MCF 10A (cell line): Measurements from ENCODE around the gene ESCO1. TPM values are rescaled to one million over a fixed set of nuclear protein-coding genes. Genes with fewer than 3 reads are reported as not detected.

Experiments
- BruUV-seq: library from RNA; stranded (reverse); fragments of 400-500 nt; replicated peaks from 2 replicates; lab custom pipeline; 2021; lab: Mats Ljungman, UMichigan
- CTCF ChIA-PET: fragments of 300-600 bp; sonication (Branson Sonifier 250); formaldehyde crosslinking; extraction: SDS; loops from one replicate; lab custom pipeline; 2021; ENCODE audit warnings: antibody characterized with exemption, inconsistent platforms; lab: Yijun Ruan, JAX
- POLR2A ChIA-PET: fragments of 300-600, 350-650 bp; sonication (Branson Sonifier 250); formaldehyde crosslinking; extraction: SDS; loops from one replicate; lab custom pipeline; 2020; ENCODE audit warnings: antibody characterized with exemption, inconsistent platforms; lab: Yijun Ruan, JAX
- DNase-seq: peaks from one replicate; pipeline ENCODE4 v3.0.0-alpha.2; 2018; ENCODE audit not compliant: unreplicated experiment
- H3K27ac Mint-ChIP-seq: one replicate; pipeline ENCODE4 v1.8.0; 2022; ENCODE audit warnings: mild to moderate bottlenecking, low read depth, mixed read lengths; ENCODE audit not compliant: unreplicated experiment
- H3K27me3 Mint-ChIP-seq: one replicate; pipeline ENCODE4 v1.8.0; 2022; ENCODE audit warnings: mixed read lengths; ENCODE audit not compliant: insufficient read depth, unreplicated experiment
- H3K36me3 Mint-ChIP-seq: one replicate; pipeline ENCODE4 v1.8.0; 2022; ENCODE audit warnings: mild to moderate bottlenecking, moderate library complexity, mixed read lengths; ENCODE audit not compliant: insufficient read depth, unreplicated experiment
- H3K4me1 Mint-ChIP-seq: one replicate; pipeline ENCODE4 v1.8.0; 2022; ENCODE audit warnings: mixed read lengths; ENCODE audit not compliant: insufficient read depth, unreplicated experiment
- H3K4me3 Mint-ChIP-seq: one replicate; pipeline ENCODE4 v1.8.0; 2022; ENCODE audit warnings: mild to moderate bottlenecking, moderate library complexity, mixed read lengths; ENCODE audit not compliant: unreplicated experiment
- H3K9me3 Mint-ChIP-seq: one replicate; pipeline ENCODE4 v1.8.0; 2022; ENCODE audit warnings: mixed read lengths; ENCODE audit not compliant: unreplicated experiment
- intact Hi-C: fragments of 100-400 bp; cut with micrococcal nuclease; formaldehyde crosslinking; loops from 2 replicates; pipeline ENCODE4 v1.14.1; 2022
- total RNA-seq: library from RNA; stranded (reverse); gene quantifications from 2 replicates; pipeline ENCODE4 v1.2.3, GENCODE V29; 2022
- TF ChIP-seq, protein P1 (sequence below): fragments of 200-600 bp; IDR thresholded peaks from one replicate; pipeline ENCODE4 v1.8.0; 2022; ENCODE audit warnings: antibody characterized with exemption, mild to moderate bottlenecking; ENCODE audit not compliant: unreplicated experiment

ESCO1 gene
- total RNA-seq, 1 experiment from 2014 or later: 19.2 TPM

- ChIA-PET CTCF (interaction anchor here (1.7 kb wide), 1 partner anchor 313 kb away, joined by 9 read pairs; no protein-coding TSS in a partner anchor), POLR2A (no interaction called here)
- H3K4me3 Mint-ChIP-seq: no peak overlapping the region
- no peak overlapping the region for H3K27ac Mint-ChIP-seq
- no peaks in the 10 kb centered on the region for H3K27me3 Mint-ChIP-seq
- no TSS peak for BruUV-seq
- intact Hi-C loops: no loop called here
- peaks cover 9% of the 10 kb centered on the region for H3K9me3 Mint-ChIP-seq
- DNase-seq: no peak
- TF ChIP-seq, protein P1, sequence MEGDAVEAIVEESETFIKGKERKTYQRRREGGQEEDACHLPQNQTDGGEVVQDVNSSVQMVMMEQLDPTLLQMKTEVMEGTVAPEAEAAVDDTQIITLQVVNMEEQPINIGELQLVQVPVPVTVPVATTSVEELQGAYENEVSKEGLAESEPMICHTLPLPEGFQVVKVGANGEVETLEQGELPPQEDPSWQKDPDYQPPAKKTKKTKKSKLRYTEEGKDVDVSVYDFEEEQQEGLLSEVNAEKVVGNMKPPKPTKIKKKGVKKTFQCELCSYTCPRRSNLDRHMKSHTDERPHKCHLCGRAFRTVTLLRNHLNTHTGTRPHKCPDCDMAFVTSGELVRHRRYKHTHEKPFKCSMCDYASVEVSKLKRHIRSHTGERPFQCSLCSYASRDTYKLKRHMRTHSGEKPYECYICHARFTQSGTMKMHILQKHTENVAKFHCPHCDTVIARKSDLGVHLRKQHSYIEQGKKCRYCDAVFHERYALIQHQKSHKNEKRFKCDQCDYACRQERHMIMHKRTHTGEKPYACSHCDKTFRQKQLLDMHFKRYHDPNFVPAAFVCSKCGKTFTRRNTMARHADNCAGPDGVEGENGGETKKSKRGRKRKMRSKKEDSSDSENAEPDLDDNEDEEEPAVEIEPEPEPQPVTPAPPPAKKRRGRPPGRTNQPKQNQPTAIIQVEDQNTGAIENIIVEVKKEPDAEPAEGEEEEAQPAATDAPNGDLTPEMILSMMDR: no peak
- H3K4me1 Mint-ChIP-seq: no peaks in the 10 kb centered on the region
- H3K36me3 Mint-ChIP-seq: peaks cover 5% of the 10 kb centered on the region
These were observed 92.4 kb downstream of the ESCO1 start for GRCh38 chr18:21507913-21508701.

DNA sequence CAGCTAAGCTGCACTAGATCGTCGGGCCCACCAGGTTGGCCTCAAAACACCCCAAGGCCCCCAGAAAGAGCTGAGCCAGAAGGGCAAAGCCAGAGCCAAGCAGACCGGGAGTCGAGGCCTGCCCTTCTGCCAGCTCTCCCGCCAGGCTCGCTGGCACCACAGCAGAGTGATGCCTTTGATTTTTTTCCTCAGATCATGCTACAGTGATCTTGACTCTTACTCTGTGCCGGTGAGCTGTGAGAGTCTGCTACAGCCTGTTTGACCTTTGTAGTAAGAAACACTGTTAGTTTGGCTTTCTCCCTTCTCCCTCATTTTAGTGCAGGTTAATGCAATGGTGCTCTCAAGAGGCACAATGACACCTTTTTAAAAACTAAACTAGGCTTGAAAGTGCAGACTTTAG, 97.8 kb downstream of the ESCO1 start:
- no TSS peak for BruUV-seq
- H3K4me3 Mint-ChIP-seq: no peak overlapping the region
- POLR2A ChIA-PET: no interaction called here
- no peaks in the 10 kb centered on the region for H3K9me3 Mint-ChIP-seq
- TF ChIP-seq, protein P1: no peak
- no peak overlapping the region for H3K27ac Mint-ChIP-seq
- intact Hi-C loops: no loop called here
- no peaks in the 10 kb centered on the region for H3K27me3 Mint-ChIP-seq
- CTCF ChIA-PET: interaction anchor here (0.7 to 1.0 kb wide), 5 partner anchors 14 to 438 kb away, joined by 3 to 4 read pairs (median 3); no protein-coding TSS in a partner anchor
- no peaks in the 10 kb centered on the region for H3K36me3 Mint-ChIP-seq
- H3K4me1 Mint-ChIP-seq: no peaks in the 10 kb centered on the region
- no peak for DNase-seq

DNA sequence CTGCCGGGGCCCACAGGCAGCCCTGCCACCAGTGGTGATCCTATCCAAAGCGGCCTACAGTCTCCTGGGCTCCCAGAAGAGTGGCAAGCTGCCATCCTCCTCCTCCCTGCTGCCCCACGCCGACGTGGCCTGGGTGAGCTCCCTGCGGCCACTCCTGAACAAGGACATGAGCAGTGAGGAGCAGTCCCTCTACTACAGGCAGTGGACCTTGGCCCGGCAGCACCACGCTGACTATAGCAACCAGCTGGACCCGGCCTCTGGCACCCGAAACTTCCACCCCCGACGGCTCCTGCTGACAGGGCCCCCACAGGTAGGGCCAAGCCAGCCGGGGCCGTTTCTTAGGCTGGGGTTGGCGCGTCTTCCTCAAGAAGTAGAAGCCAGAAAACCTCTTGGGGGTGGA, 100.5 kb downstream of the ESCO1 start:
- H3K4me3 Mint-ChIP-seq: no peak overlapping the region
- ChIA-PET POLR2A (no interaction called here), CTCF (no interaction called here)
- no TSS peak for BruUV-seq
- no peak for DNase-seq
- H3K27me3 Mint-ChIP-seq: no peaks in the 10 kb centered on the region
- H3K4me1 Mint-ChIP-seq: no peaks in the 10 kb centered on the region
- H3K9me3 Mint-ChIP-seq: no peaks in the 10 kb centered on the region
- intact Hi-C loops: no loop called here
- H3K36me3 Mint-ChIP-seq: no peaks in the 10 kb centered on the region
- no peak overlapping the region for H3K27ac Mint-ChIP-seq
- TF ChIP-seq, protein P1: no peak

DNA sequence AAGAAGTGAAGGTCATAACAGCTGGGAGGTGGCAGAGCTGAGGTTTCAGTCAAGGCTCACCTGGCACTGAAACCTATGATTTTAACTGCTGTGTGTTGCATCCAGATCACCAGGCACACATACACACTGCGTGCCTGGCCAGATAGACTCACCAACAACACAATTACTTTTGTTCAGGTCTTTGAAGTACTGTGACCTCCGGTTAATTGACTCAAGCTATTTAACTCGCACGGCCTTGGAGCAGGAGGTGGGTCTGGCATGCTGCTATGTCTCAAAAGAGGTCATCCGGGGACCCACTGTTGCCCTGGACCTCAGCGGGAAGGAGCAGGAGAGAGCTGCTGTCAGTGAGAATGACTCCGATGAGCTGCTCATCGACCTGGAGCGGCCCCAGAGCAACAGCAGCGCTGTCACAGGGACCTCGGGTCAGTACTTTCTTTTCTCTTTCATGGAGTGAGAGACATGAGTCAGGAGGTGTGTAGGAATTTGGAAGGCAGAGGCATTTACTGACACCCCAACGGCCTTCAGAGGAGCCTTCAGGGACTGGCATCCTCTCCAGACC, 104.1 kb downstream of the ESCO1 start:
- BruUV-seq: no TSS peak
- Mint-ChIP-seq H3K27ac (no peak overlapping the region), H3K4me3 (no peak overlapping the region), H3K27me3 (no peaks in the 10 kb centered on the region), H3K4me1 (no peaks in the 10 kb centered on the region), H3K36me3 (no peaks in the 10 kb centered on the region), H3K9me3 (no peaks in the 10 kb centered on the region)
- POLR2A ChIA-PET: interaction anchor here (0.7 kb wide), 1 partner anchor 315 kb away, joined by 4 read pairs; no protein-coding TSS in a partner anchor
- no peak for DNase-seq
- TF ChIP-seq, protein P1: no peak
- intact Hi-C loops: no loop called here
- CTCF ChIA-PET: interaction anchor here (0.6 to 1.5 kb wide), 5 partner anchors 69 to 317 kb away, joined by 3 read pairs; no protein-coding TSS in a partner anchor
